SK-N-SH treated with all-trans-retinoic acid at 6 μM for 48 hours (cell line): ENCODE measurements around the gene CDC14B.

ENCODE experiments used
- ESRRG ChIP-seq: fragments of 250-450 bp; sonication (Bioruptor Pico); IDR thresholded peaks from 2 replicates; pipeline ENCODE4 v1.6.1; 2021; ENCODE audit warnings: mild to moderate bottlenecking
- ZFP30 ChIP-seq: fragments of 450-650 bp; formaldehyde crosslinking; IDR thresholded peaks from 2 replicates; pipeline ENCODE4 v1.5.0; 2022; ENCODE audit warnings: mild to moderate bottlenecking, moderate library complexity
- ZNF70 ChIP-seq: fragments of 450-650 bp; formaldehyde crosslinking; IDR thresholded peaks from 2 replicates; pipeline ENCODE4 v1.5.0; 2020; ENCODE audit warnings: mild to moderate bottlenecking, moderate library complexity
- TF ChIP-seq, protein P1 (sequence below): fragments of 250-450 bp; sonication (Bioruptor Pico); IDR thresholded peaks from 2 replicates; pipeline ENCODE4 v1.5.0; 2020; ENCODE audit warnings: mild to moderate bottlenecking, moderate library complexity

- TF ChIP-seq, protein P1, sequence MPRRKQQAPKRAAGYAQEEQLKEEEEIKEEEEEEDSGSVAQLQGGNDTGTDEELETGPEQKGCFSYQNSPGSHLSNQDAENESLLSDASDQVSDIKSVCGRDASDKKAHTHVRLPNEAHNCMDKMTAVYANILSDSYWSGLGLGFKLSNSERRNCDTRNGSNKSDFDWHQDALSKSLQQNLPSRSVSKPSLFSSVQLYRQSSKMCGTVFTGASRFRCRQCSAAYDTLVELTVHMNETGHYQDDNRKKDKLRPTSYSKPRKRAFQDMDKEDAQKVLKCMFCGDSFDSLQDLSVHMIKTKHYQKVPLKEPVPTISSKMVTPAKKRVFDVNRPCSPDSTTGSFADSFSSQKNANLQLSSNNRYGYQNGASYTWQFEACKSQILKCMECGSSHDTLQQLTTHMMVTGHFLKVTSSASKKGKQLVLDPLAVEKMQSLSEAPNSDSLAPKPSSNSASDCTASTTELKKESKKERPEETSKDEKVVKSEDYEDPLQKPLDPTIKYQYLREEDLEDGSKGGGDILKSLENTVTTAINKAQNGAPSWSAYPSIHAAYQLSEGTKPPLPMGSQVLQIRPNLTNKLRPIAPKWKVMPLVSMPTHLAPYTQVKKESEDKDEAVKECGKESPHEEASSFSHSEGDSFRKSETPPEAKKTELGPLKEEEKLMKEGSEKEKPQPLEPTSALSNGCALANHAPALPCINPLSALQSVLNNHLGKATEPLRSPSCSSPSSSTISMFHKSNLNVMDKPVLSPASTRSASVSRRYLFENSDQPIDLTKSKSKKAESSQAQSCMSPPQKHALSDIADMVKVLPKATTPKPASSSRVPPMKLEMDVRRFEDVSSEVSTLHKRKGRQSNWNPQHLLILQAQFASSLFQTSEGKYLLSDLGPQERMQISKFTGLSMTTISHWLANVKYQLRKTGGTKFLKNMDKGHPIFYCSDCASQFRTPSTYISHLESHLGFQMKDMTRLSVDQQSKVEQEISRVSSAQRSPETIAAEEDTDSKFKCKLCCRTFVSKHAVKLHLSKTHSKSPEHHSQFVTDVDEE (CRISPR knock-in tag): no peak
- no peak for TF ChIP-seq ZFP30 (CRISPR knock-in tag)
- TF ChIP-seq ZNF70: no peak
- TF ChIP-seq ESRRG: no peak
Observed at GRCh38 chr9:96626912-96627311, 7.3 kb upstream of the CDC14B start.
